Left ventricle myocardium inferior (tissue), 1 donor: ENCODE data around the gene CXCR4. TPM values are rescaled to one million over a fixed set of nuclear protein-coding genes. Genes with fewer than 3 reads are reported as not detected.

Experiments
- DNase-seq: peaks from one replicate; pipeline ENCODE4 v3.0.0-alpha.2; 2020
- H3K27ac ChIP-seq: fragments of 200-600 bp; replicated peaks from 2 replicates; pipeline ENCODE4 v1.8.0; 2021
- H3K27me3 ChIP-seq: fragments of 200-600 bp; 2 replicates; pipeline ENCODE4 v1.8.0; 2021; ENCODE audit warnings: low read depth
- H3K36me3 ChIP-seq: fragments of 200-600 bp; 2 replicates; pipeline ENCODE4 v1.8.0; 2021
- H3K4me1 ChIP-seq: fragments of 200-600 bp; 2 replicates; pipeline ENCODE4 v1.8.0; 2021
- H3K4me3 ChIP-seq: fragments of 200-600 bp; 2 replicates; pipeline ENCODE4 v1.8.0; 2021; ENCODE audit warnings: mild to moderate bottlenecking, moderate library complexity
- H3K9me3 ChIP-seq: fragments of 200-600 bp; replicated peaks from 2 replicates; pipeline ENCODE4 v1.8.0; 2021
- intact Hi-C: fragments of 100-400 bp; cut with micrococcal nuclease; formaldehyde crosslinking; loops from one replicate; pipeline ENCODE4 v1.11.0; 2022
- total RNA-seq: library from RNA; stranded (reverse); fragmentation: NEBNext Ultra II Directional; extraction: Animal tissue kit (Norgen Biotek cat#: 25700); gene quantifications from one replicate; pipeline ENCODE4 v1.2.1, GENCODE V29; 2021
- TF ChIP-seq, protein P1 (sequence below): fragments of 200-600 bp; IDR thresholded peaks from 2 replicates; pipeline ENCODE4 v1.8.0; 2021; ENCODE audit warnings: antibody characterized with exemption, mild to moderate bottlenecking, borderline replicate concordance
- donor health status: DM: no; HTN: yes; CAD: no; lungs with severe emphysema.

Gene CXCR4
- total RNA-seq, 1 donor from 2014 or later, result 3.2 TPM

DNA sequence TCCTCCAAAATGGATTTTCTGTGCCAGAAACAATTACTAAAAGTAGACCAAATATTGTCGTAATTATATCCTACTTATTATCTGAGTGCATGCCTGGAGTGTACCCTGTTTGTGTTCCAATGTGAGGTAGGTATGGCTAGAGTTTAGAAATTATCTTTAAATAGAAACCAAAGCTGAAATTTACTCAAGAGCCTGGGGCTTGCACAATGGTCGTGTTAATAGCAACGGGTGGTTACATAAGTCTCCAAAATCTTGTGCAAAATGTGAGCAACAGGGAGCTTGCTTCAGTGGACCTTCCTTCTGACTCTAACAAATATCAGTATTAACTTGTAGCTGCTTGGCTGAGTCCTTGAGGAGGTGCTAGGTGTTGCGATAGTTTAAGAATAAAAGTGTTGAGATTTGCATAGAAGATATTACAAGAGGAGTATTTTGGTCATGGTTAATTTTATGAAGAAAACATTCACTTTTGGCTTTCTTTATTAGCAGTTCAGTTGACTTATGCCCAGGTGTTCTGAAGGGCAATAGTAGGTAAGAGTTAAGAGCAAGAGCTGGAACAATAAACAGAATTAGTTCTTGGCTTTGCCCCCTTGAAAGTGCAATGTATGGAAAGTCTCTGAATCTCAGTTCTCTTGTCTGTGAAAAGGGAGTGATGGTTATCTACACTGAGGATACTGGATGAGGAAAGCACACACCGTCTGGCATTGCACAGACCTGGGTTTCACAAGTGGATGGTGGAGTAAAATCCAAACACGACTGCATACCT is 4.6 kb downstream of the CXCR4 start:
- Histone ChIP-seq H3K9me3 (no peaks in the 10 kb centered on the region), H3K27me3 (peaks cover 57% of the 10 kb centered on the region), H3K4me1 (peaks cover 23% of the 10 kb centered on the region), H3K36me3 (no peaks in the 10 kb centered on the region), H3K4me3 (no peak overlapping the region), H3K27ac (no peak overlapping the region)
- DNase-seq, result no peak
- intact Hi-C loops, result loop anchor here (10.0 kb wide), 1 partner anchor 89 kb away; no protein-coding TSS in a partner anchor
- TF ChIP-seq, protein P1, sequence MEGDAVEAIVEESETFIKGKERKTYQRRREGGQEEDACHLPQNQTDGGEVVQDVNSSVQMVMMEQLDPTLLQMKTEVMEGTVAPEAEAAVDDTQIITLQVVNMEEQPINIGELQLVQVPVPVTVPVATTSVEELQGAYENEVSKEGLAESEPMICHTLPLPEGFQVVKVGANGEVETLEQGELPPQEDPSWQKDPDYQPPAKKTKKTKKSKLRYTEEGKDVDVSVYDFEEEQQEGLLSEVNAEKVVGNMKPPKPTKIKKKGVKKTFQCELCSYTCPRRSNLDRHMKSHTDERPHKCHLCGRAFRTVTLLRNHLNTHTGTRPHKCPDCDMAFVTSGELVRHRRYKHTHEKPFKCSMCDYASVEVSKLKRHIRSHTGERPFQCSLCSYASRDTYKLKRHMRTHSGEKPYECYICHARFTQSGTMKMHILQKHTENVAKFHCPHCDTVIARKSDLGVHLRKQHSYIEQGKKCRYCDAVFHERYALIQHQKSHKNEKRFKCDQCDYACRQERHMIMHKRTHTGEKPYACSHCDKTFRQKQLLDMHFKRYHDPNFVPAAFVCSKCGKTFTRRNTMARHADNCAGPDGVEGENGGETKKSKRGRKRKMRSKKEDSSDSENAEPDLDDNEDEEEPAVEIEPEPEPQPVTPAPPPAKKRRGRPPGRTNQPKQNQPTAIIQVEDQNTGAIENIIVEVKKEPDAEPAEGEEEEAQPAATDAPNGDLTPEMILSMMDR, result no peak

DNA sequence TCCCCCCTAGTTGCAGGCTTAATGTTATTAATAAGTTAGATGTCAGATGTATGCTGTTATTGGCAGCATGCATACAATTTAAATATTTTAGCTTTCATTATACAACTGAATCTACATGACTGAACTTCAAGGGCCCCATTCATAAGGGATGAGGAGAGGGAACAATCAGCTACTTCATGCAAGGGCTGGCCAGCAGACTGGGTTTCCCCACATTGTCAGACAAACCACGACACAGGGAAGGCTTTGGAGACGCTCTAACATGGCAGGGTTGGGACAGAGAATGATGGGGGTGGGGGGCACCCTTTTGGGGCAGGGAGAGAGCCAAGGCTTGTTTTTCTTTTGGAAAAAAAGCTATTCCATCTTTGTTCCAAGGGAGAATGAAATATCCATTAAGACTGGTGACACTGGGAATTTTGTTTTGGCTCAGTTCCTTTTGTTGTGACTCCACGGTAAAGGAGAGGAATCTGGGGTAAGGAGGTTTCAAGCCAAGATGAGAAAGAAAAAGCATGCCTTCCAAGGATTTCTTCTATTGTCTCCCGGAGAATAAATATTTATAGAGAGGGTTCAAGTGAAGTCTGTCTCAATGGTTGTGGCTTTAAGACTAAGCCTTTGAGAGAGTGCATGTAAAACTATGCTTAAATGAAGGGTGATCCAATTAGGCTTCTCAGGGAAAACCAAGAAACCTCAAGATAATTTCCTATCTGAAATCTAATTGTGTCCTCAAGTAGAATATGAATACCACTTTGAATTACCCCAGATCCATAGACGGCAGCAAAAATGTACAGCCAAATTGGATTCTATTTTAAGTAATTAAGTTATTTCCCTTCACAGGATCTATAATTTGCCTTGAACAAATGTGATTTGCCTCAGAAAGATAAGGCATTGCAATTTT is 5.4 kb downstream of the CXCR4 start:
- DNase-seq, result no peak
- H3K4me1 ChIP-seq, result peaks cover 15% of the 10 kb centered on the region
- no peaks in the 10 kb centered on the region for H3K36me3 ChIP-seq
- no peak overlapping the region for H3K27ac ChIP-seq
- intact Hi-C loops, result loop anchor here (10.0 kb wide), 1 partner anchor 88 kb away; no protein-coding TSS in a partner anchor
- no peak overlapping the region for H3K4me3 ChIP-seq
- TF ChIP-seq, protein P1, result no peak
- no peaks in the 10 kb centered on the region for H3K9me3 ChIP-seq
- H3K27me3 ChIP-seq, result peaks cover 49% of the 10 kb centered on the region

DNA sequence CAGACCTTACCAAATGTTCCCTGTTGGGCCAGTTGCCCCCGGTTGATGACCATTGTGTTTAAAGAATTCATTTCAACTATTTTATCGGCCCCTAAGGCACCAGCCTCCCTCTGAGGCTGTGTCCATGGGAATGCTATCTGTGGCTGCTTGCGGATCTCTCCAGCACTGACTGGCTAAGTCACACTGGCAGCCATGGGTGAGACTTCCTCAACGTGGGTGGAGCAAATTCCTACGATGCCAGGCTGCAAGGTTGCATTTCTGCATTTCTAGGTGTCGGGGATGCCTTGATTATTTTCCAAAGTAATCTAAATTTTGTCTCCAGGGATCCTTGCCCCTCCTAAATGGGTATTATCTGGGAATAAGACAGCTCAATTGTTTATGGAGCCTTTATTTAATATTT is 6.2 kb downstream of the CXCR4 start:
- Histone ChIP-seq H3K4me3 (no peak overlapping the region), H3K4me1 (peaks cover 6% of the 10 kb centered on the region), H3K9me3 (no peaks in the 10 kb centered on the region), H3K27me3 (peaks cover 41% of the 10 kb centered on the region), H3K36me3 (no peaks in the 10 kb centered on the region), H3K27ac (no peak overlapping the region)
- no peak for DNase-seq
- TF ChIP-seq, protein P1, result no peak
- intact Hi-C loops, result loop anchor here (10.0 kb wide), 1 partner anchor 87 kb away; no protein-coding TSS in a partner anchor

DNA sequence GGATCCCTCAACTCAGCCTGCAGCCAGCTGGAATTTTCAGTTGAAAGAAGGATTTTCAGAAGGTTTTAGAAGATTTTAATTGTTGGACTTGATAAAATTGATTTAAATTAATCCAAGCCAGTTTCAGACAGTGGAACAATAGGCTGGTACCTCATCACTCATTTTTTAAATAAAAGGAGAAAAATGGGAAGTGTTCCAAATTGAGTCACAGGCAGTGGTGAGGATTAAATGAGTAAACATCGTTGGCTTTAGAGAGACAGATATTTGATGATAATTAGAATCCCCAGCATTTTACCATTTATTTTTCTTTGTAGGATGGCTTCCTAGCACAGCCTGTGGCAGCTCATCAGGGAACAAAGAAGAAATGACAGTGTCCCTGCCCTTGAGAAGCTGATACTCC is 7.4 kb downstream of the CXCR4 start:
- Histone ChIP-seq H3K36me3 (no peaks in the 10 kb centered on the region), H3K27me3 (peaks cover 29% of the 10 kb centered on the region), H3K4me3 (no peak overlapping the region), H3K27ac (no peak overlapping the region), H3K9me3 (no peaks in the 10 kb centered on the region), H3K4me1 (no peaks in the 10 kb centered on the region)
- TF ChIP-seq, protein P1, result no peak
- DNase-seq, result no peak
- intact Hi-C loops, result loop anchor here (10.0 kb wide), 1 partner anchor 86 kb away; no protein-coding TSS in a partner anchor

DNA sequence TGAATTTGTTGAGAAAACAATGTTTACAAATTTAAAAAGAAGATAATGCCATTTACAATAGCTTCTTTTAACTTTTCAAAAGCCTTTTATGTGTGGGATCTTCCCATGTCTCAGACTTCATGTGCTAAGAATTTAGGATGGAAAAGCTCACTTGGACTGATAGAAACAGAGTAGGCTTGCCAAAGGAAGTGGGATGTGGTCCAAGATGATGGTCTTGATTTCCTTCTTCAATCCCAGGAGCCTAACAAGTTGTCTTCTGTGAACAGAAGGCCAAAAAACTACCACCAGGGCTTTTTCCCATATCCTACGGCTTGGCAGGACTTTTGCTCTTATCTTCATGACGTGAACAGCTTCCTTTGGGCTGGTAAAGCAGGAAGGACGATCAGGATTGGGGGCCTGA is 9.5 kb downstream of the CXCR4 start:
- DNase-seq, result no peak
- no peaks in the 10 kb centered on the region for H3K36me3 ChIP-seq
- H3K27ac ChIP-seq, result peak overlapping the region; percentile 45
- H3K4me3 ChIP-seq, result no peak overlapping the region
- TF ChIP-seq, protein P1, result no peak
- H3K9me3 ChIP-seq, result no peaks in the 10 kb centered on the region
- intact Hi-C loops, result no loop called here
- peaks cover 10% of the 10 kb centered on the region for H3K27me3 ChIP-seq
- no peaks in the 10 kb centered on the region for H3K4me1 ChIP-seq
